HFF-Myc (cell line): ENCODE results near the gene ARHGAP29.

Experiments used
- DNase-seq: peaks from one replicate; pipeline ENCODE4 v3.0.0-alpha.2; 2011; ENCODE audit warnings: low read depth; ENCODE audit errors: extremely low read depth
- H3K4me3 ChIP-seq: replicated peaks from 2 replicates; pipeline ENCODE4 v1.5.1; 2011; ENCODE audit warnings: low read depth, mild to moderate bottlenecking, control low read depth, low read length
- CTCF ChIP-seq: IDR thresholded peaks from 2 replicates; pipeline ENCODE4 v1.5.1; 2012; ENCODE audit warnings: mild to moderate bottlenecking, low read depth, low read length, control low read depth; ENCODE audit errors: missing control alignments

The ARHGAP29 gene

GRCh38 chr1:94265906-94266305 is 28.5 kb upstream of the ARHGAP29 start:
- no peak for DNase-seq
- TF ChIP-seq CTCF = no peak
- no peak overlapping the region for H3K4me3 ChIP-seq

- DNase-seq = no peak
Observed at GRCh38 chr1:94265011-94265422, 27.6 kb upstream of the ARHGAP29 start.

GRCh38 chr1:94260635-94261387 is 23.4 kb upstream of the ARHGAP29 start:
- TF ChIP-seq CTCF = no peak
- DNase-seq = no peak

More at GRCh38 chr1:94265011-94265422, 27.6 kb upstream of the ARHGAP29 start:
- no peak overlapping the region for H3K4me3 ChIP-seq
- no peak for TF ChIP-seq CTCF

GRCh38 chr1:94259635-94260289 is 22.4 kb upstream of the ARHGAP29 start:
- H3K4me3 ChIP-seq = no peak overlapping the region
- TF ChIP-seq CTCF = no peak
- no peak for DNase-seq

More at GRCh38 chr1:94260635-94261387, 23.4 kb upstream of the ARHGAP29 start:
- H3K4me3 ChIP-seq = no peak overlapping the region

- DNase-seq = peak; percentile 59
- H3K4me3 ChIP-seq = no peak overlapping the region
- TF ChIP-seq CTCF = no peak
Observed at GRCh38 chr1:94258873-94259331, 21.5 kb upstream of the ARHGAP29 start.

GRCh38 chr1:94257444-94257843 is 20.1 kb upstream of the ARHGAP29 start:
- H3K4me3 ChIP-seq = no peak overlapping the region
- no peak for TF ChIP-seq CTCF
- DNase-seq = no peak
